ENCODE results near the gene BAHCC1. TPM values are rescaled to one million over a fixed set of nuclear protein-coding genes. Genes with fewer than 3 reads are reported as not detected.

BAHCC1 gene
- total and polyA plus RNA-seq, 2 of the 8 experiments (the other 6 are each of a cell fraction or from before 2014, with no cell fraction given), result 0.26 to 0.58 TPM

DNA sequence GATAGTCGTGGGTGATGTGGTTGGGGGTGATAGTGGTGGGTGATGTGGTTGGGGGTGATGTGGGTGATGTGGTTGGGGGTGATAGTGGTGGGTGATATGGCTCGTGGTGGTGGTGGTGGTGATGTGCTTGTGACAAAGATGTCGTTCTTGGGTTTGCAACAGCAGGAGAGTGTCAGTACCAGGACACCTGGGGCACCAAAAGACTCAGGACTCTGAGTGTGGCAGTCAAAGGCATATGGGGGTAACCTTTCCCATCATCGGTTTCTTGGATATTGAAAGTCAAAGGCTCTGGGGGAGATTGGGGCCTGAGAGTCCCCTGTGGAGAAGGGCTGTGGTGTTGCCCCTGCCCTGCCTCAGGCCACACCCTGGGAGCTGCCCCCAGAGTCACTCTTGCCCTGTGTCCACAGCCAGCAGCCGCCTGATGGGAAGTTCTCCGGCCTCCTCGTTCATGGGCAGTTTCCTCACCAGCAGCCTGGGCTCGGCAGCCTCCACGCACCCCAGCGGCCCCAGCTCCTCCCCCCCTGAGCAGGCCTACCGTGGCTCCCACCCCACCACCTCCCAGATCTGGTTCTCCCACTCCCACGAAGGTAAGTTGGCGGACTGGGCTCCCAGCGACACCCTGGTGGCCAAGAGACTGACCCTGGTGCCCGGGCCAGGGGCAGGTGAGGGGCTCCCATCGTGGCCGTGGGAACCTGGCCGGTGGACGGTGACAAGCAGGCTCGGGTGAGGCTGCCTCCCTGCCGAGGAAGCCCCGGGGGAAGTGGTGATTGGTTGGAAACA, 31.3 kb downstream of the BAHCC1 start (continued):
- TF ChIP-seq, protein P1, sequence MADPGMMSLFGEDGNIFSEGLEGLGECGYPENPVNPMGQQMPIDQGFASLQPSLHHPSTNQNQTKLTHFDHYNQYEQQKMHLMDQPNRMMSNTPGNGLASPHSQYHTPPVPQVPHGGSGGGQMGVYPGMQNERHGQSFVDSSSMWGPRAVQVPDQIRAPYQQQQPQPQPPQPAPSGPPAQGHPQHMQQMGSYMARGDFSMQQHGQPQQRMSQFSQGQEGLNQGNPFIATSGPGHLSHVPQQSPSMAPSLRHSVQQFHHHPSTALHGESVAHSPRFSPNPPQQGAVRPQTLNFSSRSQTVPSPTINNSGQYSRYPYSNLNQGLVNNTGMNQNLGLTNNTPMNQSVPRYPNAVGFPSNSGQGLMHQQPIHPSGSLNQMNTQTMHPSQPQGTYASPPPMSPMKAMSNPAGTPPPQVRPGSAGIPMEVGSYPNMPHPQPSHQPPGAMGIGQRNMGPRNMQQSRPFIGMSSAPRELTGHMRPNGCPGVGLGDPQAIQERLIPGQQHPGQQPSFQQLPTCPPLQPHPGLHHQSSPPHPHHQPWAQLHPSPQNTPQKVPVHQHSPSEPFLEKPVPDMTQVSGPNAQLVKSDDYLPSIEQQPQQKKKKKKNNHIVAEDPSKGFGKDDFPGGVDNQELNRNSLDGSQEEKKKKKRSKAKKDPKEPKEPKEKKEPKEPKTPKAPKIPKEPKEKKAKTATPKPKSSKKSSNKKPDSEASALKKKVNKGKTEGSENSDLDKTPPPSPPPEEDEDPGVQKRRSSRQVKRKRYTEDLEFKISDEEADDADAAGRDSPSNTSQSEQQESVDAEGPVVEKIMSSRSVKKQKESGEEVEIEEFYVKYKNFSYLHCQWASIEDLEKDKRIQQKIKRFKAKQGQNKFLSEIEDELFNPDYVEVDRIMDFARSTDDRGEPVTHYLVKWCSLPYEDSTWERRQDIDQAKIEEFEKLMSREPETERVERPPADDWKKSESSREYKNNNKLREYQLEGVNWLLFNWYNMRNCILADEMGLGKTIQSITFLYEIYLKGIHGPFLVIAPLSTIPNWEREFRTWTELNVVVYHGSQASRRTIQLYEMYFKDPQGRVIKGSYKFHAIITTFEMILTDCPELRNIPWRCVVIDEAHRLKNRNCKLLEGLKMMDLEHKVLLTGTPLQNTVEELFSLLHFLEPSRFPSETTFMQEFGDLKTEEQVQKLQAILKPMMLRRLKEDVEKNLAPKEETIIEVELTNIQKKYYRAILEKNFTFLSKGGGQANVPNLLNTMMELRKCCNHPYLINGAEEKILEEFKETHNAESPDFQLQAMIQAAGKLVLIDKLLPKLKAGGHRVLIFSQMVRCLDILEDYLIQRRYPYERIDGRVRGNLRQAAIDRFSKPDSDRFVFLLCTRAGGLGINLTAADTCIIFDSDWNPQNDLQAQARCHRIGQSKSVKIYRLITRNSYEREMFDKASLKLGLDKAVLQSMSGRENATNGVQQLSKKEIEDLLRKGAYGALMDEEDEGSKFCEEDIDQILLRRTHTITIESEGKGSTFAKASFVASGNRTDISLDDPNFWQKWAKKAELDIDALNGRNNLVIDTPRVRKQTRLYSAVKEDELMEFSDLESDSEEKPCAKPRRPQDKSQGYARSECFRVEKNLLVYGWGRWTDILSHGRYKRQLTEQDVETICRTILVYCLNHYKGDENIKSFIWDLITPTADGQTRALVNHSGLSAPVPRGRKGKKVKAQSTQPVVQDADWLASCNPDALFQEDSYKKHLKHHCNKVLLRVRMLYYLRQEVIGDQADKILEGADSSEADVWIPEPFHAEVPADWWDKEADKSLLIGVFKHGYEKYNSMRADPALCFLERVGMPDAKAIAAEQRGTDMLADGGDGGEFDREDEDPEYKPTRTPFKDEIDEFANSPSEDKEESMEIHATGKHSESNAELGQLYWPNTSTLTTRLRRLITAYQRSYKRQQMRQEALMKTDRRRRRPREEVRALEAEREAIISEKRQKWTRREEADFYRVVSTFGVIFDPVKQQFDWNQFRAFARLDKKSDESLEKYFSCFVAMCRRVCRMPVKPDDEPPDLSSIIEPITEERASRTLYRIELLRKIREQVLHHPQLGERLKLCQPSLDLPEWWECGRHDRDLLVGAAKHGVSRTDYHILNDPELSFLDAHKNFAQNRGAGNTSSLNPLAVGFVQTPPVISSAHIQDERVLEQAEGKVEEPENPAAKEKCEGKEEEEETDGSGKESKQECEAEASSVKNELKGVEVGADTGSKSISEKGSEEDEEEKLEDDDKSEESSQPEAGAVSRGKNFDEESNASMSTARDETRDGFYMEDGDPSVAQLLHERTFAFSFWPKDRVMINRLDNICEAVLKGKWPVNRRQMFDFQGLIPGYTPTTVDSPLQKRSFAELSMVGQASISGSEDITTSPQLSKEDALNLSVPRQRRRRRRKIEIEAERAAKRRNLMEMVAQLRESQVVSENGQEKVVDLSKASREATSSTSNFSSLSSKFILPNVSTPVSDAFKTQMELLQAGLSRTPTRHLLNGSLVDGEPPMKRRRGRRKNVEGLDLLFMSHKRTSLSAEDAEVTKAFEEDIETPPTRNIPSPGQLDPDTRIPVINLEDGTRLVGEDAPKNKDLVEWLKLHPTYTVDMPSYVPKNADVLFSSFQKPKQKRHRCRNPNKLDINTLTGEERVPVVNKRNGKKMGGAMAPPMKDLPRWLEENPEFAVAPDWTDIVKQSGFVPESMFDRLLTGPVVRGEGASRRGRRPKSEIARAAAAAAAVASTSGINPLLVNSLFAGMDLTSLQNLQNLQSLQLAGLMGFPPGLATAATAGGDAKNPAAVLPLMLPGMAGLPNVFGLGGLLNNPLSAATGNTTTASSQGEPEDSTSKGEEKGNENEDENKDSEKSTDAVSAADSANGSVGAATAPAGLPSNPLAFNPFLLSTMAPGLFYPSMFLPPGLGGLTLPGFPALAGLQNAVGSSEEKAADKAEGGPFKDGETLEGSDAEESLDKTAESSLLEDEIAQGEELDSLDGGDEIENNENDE (IDR thresholded peaks at IDR 0.05; ENCODE audit: insufficient replicate concordance, low read length), result no peak
- TF ChIP-seq BCL11A (IDR thresholded peaks at IDR 0.05; ENCODE audit: low read depth in 2 of 2, low read length in 2 of 2) (no peak), SUZ12 (IDR thresholded peaks at IDR 0.05; ENCODE audit: low read length) (no peak), ZNF274 (IDR thresholded peaks at IDR 0.05; ENCODE audit: borderline replicate concordance, extremely low read depth, low read length) (no peak), SIN3A (conservative IDR thresholded peaks at IDR 0.05 in 1 of 2, IDR thresholded peaks at IDR 0.05 in 1 of 2; ENCODE audit: low read depth in 1 of 2, low read length in 2 of 2) (no peak), TAF1 (IDR thresholded peaks at IDR 0.05; ENCODE audit: low read depth, low read length) (no peak)

Measured in H1 (cell line).